Measurements from ENCODE around the gene PIEZO1. TPM values are rescaled to one million over a fixed set of nuclear protein-coding genes. Genes with fewer than 3 reads are reported as not detected.

PIEZO1 gene
- polyA plus RNA-seq, 1 of the 3 experiments (the other 2 are of a cell fraction), result 184 TPM

GRCh38 chr16:88818575-88818874, 33.5 kb upstream of the PIEZO1 start:
- Histone ChIP-seq H3K4me3 (ENCODE audit: low read depth in 2 of 2, low read length in 1 of 2) (no peak overlapping the region), H3K4me2 (no peak overlapping the region), H2AFZ (ENCODE audit: low read depth) (no peak overlapping the region), H3K36me3 (replicated peaks in 1 of 2; ENCODE audit: control insufficient read depth in 1 of 2, insufficient read depth in 2 of 2, low read length in 1 of 2) (peaks cover 0 to 8% of the 10 kb centered on the region in 2 experiments), H3F3A (replicated peaks; ENCODE audit: insufficient read depth) (no peaks in the 10 kb centered on the region), H3K9me2 (no peaks in the 10 kb centered on the region), H3K4me1 (ENCODE audit: control insufficient read depth in 1 of 2, insufficient read depth in 2 of 2, low read depth in 1 of 2, low read length in 1 of 2) (peaks cover 0 to 7% of the 10 kb centered on the region in 2 experiments; a peak in 1 of 4 replicates), H3K27ac (ENCODE audit: low read depth in 2 of 2, low read length in 1 of 2) (no peak overlapping the region), H3K9ac (no peak overlapping the region), H3K9me3 (no peaks in the 10 kb centered on the region), H4K20me1 (ENCODE audit: insufficient read depth) (no peaks in the 10 kb centered on the region), H3K79me2 (ENCODE audit: insufficient read depth) (no peaks in the 10 kb centered on the region), H3K27me3 (ENCODE audit: insufficient read depth) (no peaks in the 10 kb centered on the region)
- no peak for DNase-seq
- WGBS (ENCODE audit: low lambda C conversion rate), result 91% methylated on average over 16 of the region's 18 CpGs
- ChIA-PET POLR2A (no interaction called here), CTCF (interaction anchor here (1.0 to 2.5 kb wide), 4 partner anchors 9 to 349 kb away, joined by 3 to 10 read pairs (median 4); no protein-coding TSS in a partner anchor)
- TF ChIP-seq ZBTB33 (IDR thresholded peaks at IDR 0.05; ENCODE audit: borderline replicate concordance, low read depth) (no peak), RCOR1 (IDR thresholded peaks at IDR 0.05; ENCODE audit: low read length) (no peak)

GRCh38 chr16:88817785-88818574, 33.0 kb upstream of the PIEZO1 start:
- no peak for DNase-seq
- no peak overlapping the region for H2AFZ ChIP-seq (ENCODE audit: low read depth)

More at GRCh38 chr16:88817785-88818574, 33.0 kb upstream of the PIEZO1 start:
- 86% methylated on average over 15 of the region's 40 CpGs for WGBS (ENCODE audit: low lambda C conversion rate)
- H3K27me3 ChIP-seq (ENCODE audit: insufficient read depth), result no peaks in the 10 kb centered on the region
- H3K4me1 ChIP-seq (ENCODE audit: control insufficient read depth in 1 of 2, insufficient read depth in 2 of 2, low read depth in 1 of 2, low read length in 1 of 2), result peaks cover 0 to 8% of the 10 kb centered on the region in 2 experiments; a peak in 1 of 4 replicates
- H3K9ac ChIP-seq, result no peak overlapping the region
- peaks cover 1% of the 10 kb centered on the region for H3F3A ChIP-seq (replicated peaks; ENCODE audit: insufficient read depth)
- H3K27ac ChIP-seq (ENCODE audit: low read depth in 2 of 2, low read length in 1 of 2), result no peak overlapping the region
- H3K9me2 ChIP-seq, result no peaks in the 10 kb centered on the region
- no peak overlapping the region for H3K4me2 ChIP-seq
- CTCF ChIA-PET, result interaction anchor here (0.8 to 9.1 kb wide), 6 partner anchors 9 to 351 kb away, joined by 3 to 82 read pairs (median 4); partner anchors contain the start of genes CDH15, GALNS and TRAPPC2L
- no peak for TF ChIP-seq GATA2 (CRISPR knock-in tag; IDR thresholded peaks at IDR 0.05)
- no peak for TF ChIP-seq SMC3 (IDR thresholded peaks at IDR 0.05; ENCODE audit: low read depth, low read length)
- TF ChIP-seq ZBTB33 (IDR thresholded peaks at IDR 0.05; ENCODE audit: borderline replicate concordance, low read depth), result no peak
- TF ChIP-seq MAX (IDR thresholded peaks at IDR 0.05; ENCODE audit: low read depth), result no peak
- TF ChIP-seq RAD21 (IDR thresholded peaks at IDR 0.05; ENCODE audit: low read length), result no peak
- no peak for TF ChIP-seq FOXM1 (IDR thresholded peaks at IDR 0.05; ENCODE audit: low read depth)
- no peak for TF ChIP-seq CTCF (IDR thresholded peaks at IDR 0.05)
- TF ChIP-seq PBX3 (IDR thresholded peaks at IDR 0.05), result no peak
- TF ChIP-seq RXRA (IDR thresholded peaks at IDR 0.05; ENCODE audit: borderline replicate concordance, low read depth), result no peak
- TF ChIP-seq TCF12 (IDR thresholded peaks at IDR 0.05), result no peak
- no peak for TF ChIP-seq USF2 (IDR thresholded peaks at IDR 0.05; ENCODE audit: borderline replicate concordance, low read depth, low read length)
- no peak for TF ChIP-seq EZH2phosphoT487 (IDR thresholded peaks at IDR 0.05; ENCODE audit: borderline replicate concordance, low read depth)
- TF ChIP-seq TEAD4 (IDR thresholded peaks at IDR 0.05; ENCODE audit: borderline replicate concordance, insufficient read depth), result no peak
- TF ChIP-seq GABPA (IDR thresholded peaks at IDR 0.05; ENCODE audit: low read depth), result no peak
- TF ChIP-seq POLR2AphosphoS5 (IDR thresholded peaks at IDR 0.05; ENCODE audit: low read depth, low read length), result no peak
- H3K9me3 ChIP-seq, result no peaks in the 10 kb centered on the region
- POLR2A ChIA-PET, result interaction anchor here (1.1 kb wide), 1 partner anchor 40 kb away, joined by 3 read pairs; no protein-coding TSS in a partner anchor
- H3K79me2 ChIP-seq (ENCODE audit: insufficient read depth), result no peaks in the 10 kb centered on the region
- H3K4me3 ChIP-seq (ENCODE audit: low read depth in 2 of 2, low read length in 1 of 2), result no peak overlapping the region
- no peaks in the 10 kb centered on the region for H4K20me1 ChIP-seq (ENCODE audit: insufficient read depth)
- H3K36me3 ChIP-seq (replicated peaks in 1 of 2; ENCODE audit: control insufficient read depth in 1 of 2, insufficient read depth in 2 of 2, low read length in 1 of 2), result peaks cover 0 to 8% of the 10 kb centered on the region in 2 experiments

Measured in SK-N-SH (cell line).